ENCODE measurements around the gene DMXL1. TPM values are rescaled to one million over a fixed set of nuclear protein-coding genes. Genes with fewer than 3 reads are reported as not detected.

DMXL1 gene
- total RNA-seq, 2 donors from 2014 or later = 47.8 to 51.8 TPM

- Mint-ChIP-seq H3K27me3 (ENCODE audit: insufficient read depth) (no peaks in the 10 kb centered on the region), H3K4me3 (no peak overlapping the region), H3K9me3 (no peaks in the 10 kb centered on the region), H3K4me1 (peaks cover 78% of the 10 kb centered on the region), H3K36me3 (ENCODE audit: low read depth) (peaks cover 2% of the 10 kb centered on the region), H3K27ac (no peak overlapping the region)
- no peak for TF ChIP-seq CTCF (conservative IDR thresholded peaks at IDR 0.05)
- 93 to 100% methylated on average over 1 to 3 of the region's 3 CpGs for WGBS, 2 experiments (ENCODE audit: insufficient coverage in 1 of 2, insufficient read length in 1 of 2)
- H3K36me3 ChIP-seq (ENCODE audit: control insufficient read depth, insufficient read depth, low read length) = peaks cover 4% of the 10 kb centered on the region
- H3K9ac ChIP-seq (ENCODE audit: extremely low read depth, low read length, poor library complexity, severe bottlenecking) = no peak overlapping the region
- DNase-seq = no peak
- peaks cover 34% of the 10 kb centered on the region for H3K4me1 ChIP-seq (ENCODE audit: control insufficient read depth, insufficient read depth, low read length)
- no peak overlapping the region for H3K4me3 ChIP-seq (ENCODE audit: low read length)
- no peak overlapping the region for H3K27ac ChIP-seq (ENCODE audit: low read depth, low read length)
- no peaks in the 10 kb centered on the region for H3K9me3 ChIP-seq (ENCODE audit: control insufficient read depth, low read length)
- H3K27me3 ChIP-seq (ENCODE audit: control insufficient read depth, insufficient read depth, low read length, poor library complexity, severe bottlenecking) = no peaks in the 10 kb centered on the region
Measured at GRCh38 chr5:119275601-119276173, 204.8 kb downstream of the DMXL1 start.

GRCh38 chr5:119276978-119277377 is 206.1 kb downstream of the DMXL1 start:
- Histone ChIP-seq H3K4me3 (ENCODE audit: low read length) (no peak overlapping the region), H3K36me3 (ENCODE audit: control insufficient read depth, insufficient read depth, low read length) (peaks cover 4% of the 10 kb centered on the region), H3K9ac (ENCODE audit: extremely low read depth, low read length, poor library complexity, severe bottlenecking) (no peak overlapping the region), H3K4me1 (ENCODE audit: control insufficient read depth, insufficient read depth, low read length) (peaks cover 26% of the 10 kb centered on the region), H3K27me3 (ENCODE audit: control insufficient read depth, insufficient read depth, low read length, poor library complexity, severe bottlenecking) (no peaks in the 10 kb centered on the region), H3K9me3 (ENCODE audit: control insufficient read depth, low read length) (no peaks in the 10 kb centered on the region), H3K27ac (ENCODE audit: low read depth, low read length) (no peak overlapping the region)
- H3K27me3 Mint-ChIP-seq (ENCODE audit: insufficient read depth) = no peaks in the 10 kb centered on the region
- peaks cover 2% of the 10 kb centered on the region for H3K36me3 Mint-ChIP-seq (ENCODE audit: low read depth)
- H3K4me1 Mint-ChIP-seq = peaks cover 67% of the 10 kb centered on the region
- H3K4me3 Mint-ChIP-seq = no peak overlapping the region
- no peak for TF ChIP-seq CTCF (conservative IDR thresholded peaks at IDR 0.05)
- no peaks in the 10 kb centered on the region for H3K9me3 Mint-ChIP-seq
- no peak for DNase-seq
- no peak overlapping the region for H3K27ac Mint-ChIP-seq
- 97% methylated on average over 3 of the region's 5 CpGs; no CpG with 5 or more reads in 1 of the 2 experiments for WGBS, 2 experiments (ENCODE audit: insufficient coverage in 1 of 2, insufficient read length in 1 of 2)

- Histone ChIP-seq H3K4me1 (ENCODE audit: control insufficient read depth, insufficient read depth, low read length) (peaks cover 13% of the 10 kb centered on the region), H3K4me3 (ENCODE audit: low read length) (no peak overlapping the region), H3K27me3 (ENCODE audit: control insufficient read depth, insufficient read depth, low read length, poor library complexity, severe bottlenecking) (no peaks in the 10 kb centered on the region), H3K9ac (ENCODE audit: extremely low read depth, low read length, poor library complexity, severe bottlenecking) (no peak overlapping the region), H3K36me3 (ENCODE audit: control insufficient read depth, insufficient read depth, low read length) (peaks cover 4% of the 10 kb centered on the region), H3K9me3 (ENCODE audit: control insufficient read depth, low read length) (no peaks in the 10 kb centered on the region), H3K27ac (ENCODE audit: low read depth, low read length) (no peak overlapping the region)
- H3K9me3 Mint-ChIP-seq = no peaks in the 10 kb centered on the region
- no peak for TF ChIP-seq CTCF (conservative IDR thresholded peaks at IDR 0.05)
- WGBS, 2 experiments (ENCODE audit: insufficient coverage in 1 of 2, insufficient read length in 1 of 2) = 35% methylated on average over 1 of the region's 1 CpG; no CpG with 5 or more reads in 1 of the 2 experiments
- no peak for DNase-seq
- peak overlapping the region; percentile 37 for H3K27ac Mint-ChIP-seq
- no peaks in the 10 kb centered on the region for H3K27me3 Mint-ChIP-seq (ENCODE audit: insufficient read depth)
- peaks cover 8% of the 10 kb centered on the region for H3K36me3 Mint-ChIP-seq (ENCODE audit: low read depth)
- H3K4me3 Mint-ChIP-seq = no peak overlapping the region
- H3K4me1 Mint-ChIP-seq = peaks cover 61% of the 10 kb centered on the region
Measured at GRCh38 chr5:119279093-119279492, 208.2 kb downstream of the DMXL1 start.

All from endodermal cell (in vitro differentiated cells).